GM21737 (cell line): ENCODE data around the gene PCDHGA5.
A peak's percentile ranks its signal among the peaks of the same experiment; 100 is the strongest.
"Not testable (repeated sequence)": the region's sequence is repeated elsewhere in the genome, so short reads cannot be mapped to it uniquely, and the experiment has no call there.

ENCODE experiments used
- ATAC-seq: cut with Tn5 transposase; IDR thresholded peaks from one replicate; pipeline ENCODE4 v1.9.1; 2021; ENCODE audit warnings: mild to moderate bottlenecking, moderate library complexity; ENCODE audit not compliant: unreplicated experiment

PCDHGA5 gene

DNA sequence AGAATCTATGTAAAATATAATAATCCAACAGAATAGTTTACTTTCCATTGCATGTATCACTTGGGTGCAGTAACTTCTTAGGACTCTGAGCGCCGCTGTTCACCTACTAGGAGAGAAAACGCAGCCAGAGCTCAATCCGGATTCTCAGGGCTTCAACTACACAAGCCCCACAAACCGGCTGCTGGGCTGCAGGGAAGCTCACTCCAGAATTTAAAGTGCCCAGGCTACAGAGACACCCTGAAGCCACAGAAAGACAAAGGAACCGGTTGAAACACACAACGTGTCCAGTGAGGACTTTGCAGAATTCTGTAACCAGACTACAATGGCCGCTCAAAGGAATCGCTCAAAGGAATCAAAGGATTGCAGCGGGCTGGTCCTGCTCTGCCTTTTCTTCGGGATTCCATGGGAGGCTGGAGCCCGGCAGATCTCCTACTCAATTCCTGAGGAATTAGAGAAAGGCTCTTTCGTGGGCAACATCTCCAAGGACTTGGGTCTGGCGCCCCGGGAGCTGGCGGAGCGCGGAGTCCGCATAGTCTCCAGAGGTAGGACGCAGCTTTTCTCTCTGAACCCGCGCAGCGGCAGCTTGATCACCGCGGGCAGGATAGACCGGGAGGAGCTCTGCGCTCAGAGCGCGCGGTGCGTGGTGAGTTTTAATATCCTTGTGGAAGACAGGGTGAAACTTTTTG, 49.0 kb downstream of the PCDHGA5 start, which contains the start of gene PCDHGA10:
Gene PCDHGA10, plus strand, starts transcription at position 134 of the 686 bp plus-strand sequence. Its CDS starts 189 bp downstream, at position 323.
- peak; percentile 62 for ATAC-seq

DNA sequence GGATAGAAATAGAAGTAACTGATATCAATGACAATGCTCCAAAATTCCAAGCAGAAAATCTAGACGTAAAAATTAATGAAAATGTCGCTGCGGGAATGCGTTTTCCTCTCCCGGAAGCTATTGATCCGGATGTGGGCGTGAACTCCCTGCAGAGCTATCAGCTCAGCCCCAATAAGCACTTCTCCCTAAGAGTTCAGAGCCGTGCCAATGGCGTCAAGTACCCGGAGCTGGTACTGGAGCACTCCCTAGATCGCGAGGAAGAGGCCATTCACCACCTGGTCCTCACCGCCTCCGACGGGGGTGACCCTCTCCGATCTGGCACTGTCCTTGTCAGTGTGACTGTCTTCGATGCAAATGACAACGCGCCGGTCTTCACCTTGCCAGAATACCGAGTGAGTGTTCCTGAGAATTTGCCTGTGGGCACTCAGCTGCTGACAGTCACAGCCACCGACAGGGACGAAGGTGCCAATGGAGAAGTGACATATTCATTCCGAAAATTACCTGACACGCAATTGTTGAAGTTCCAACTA, 49.6 kb downstream of the PCDHGA5 start:
- no peak for ATAC-seq

DNA sequence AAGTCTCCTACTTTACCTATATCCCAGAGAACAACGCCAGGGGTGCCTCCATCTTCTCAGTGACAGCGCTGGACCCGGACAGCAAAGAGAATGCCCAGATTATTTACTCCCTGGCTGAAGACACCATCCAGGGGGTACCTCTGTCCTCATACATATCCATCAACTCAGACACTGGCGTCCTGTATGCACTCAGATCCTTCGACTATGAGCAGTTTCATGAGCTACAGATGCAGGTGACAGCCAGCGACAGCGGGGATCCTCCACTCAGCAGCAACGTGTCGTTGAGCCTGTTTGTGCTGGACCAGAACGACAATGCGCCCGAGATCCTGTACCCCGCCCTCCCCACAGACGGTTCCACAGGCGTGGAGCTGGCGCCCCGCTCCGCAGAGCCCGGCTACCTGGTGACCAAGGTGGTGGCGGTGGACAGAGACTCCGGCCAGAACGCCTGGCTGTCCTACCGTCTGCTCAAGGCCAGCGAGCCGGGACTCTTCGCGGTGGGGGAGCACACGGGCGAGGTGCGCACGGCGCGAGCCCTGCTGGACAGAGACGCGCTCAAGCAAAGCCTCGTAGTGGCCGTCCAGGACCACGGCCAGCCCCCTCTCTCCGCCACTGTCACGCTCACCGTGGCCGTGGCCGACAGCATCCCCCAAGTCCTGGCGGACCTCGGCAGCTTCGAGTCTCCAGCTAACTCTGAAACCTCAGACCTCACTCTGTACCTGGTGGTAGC, 50.7 kb downstream of the PCDHGA5 start:
- not testable (repeated sequence) for ATAC-seq

DNA sequence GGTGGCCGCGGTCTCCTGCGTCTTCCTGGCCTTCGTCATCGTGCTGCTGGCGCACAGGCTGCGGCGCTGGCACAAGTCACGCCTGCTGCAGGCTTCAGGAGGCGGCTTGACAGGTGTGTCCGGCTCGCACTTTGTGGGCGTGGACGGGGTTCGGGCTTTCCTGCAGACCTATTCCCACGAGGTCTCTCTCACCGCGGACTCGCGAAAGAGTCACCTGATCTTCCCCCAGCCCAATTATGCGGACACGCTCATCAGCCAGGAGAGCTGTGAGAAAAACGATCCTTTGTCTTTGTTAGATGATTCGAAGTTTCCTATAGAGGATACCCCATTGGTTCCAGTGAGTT, 51.3 kb downstream of the PCDHGA5 start:
- ATAC-seq = not testable (repeated sequence)
